ENCODE measurements around the gene ZNF160.

- TF ChIP-seq JUNB (CRISPR knock-in tag; conservative IDR thresholded peaks at IDR 0.05): no peak
- no peak for TF ChIP-seq ZNF274 (IDR thresholded peaks at IDR 0.05; ENCODE audit: borderline replicate concordance, low read depth, low read length)
- TF ChIP-seq NBN (IDR thresholded peaks at IDR 0.05; ENCODE audit: low read depth): no peak
- TF ChIP-seq, protein P1, sequence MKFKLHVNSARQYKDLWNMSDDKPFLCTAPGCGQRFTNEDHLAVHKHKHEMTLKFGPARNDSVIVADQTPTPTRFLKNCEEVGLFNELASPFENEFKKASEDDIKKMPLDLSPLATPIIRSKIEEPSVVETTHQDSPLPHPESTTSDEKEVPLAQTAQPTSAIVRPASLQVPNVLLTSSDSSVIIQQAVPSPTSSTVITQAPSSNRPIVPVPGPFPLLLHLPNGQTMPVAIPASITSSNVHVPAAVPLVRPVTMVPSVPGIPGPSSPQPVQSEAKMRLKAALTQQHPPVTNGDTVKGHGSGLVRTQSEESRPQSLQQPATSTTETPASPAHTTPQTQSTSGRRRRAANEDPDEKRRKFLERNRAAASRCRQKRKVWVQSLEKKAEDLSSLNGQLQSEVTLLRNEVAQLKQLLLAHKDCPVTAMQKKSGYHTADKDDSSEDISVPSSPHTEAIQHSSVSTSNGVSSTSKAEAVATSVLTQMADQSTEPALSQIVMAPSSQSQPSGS (CRISPR knock-in tag; IDR thresholded peaks at IDR 0.05): no peak
- TF ChIP-seq IRF9 (tag; IDR thresholded peaks at IDR 0.05): no peak
- no peak for TF ChIP-seq SNIP1 (IDR thresholded peaks at IDR 0.05; ENCODE audit: low read depth)
- TF ChIP-seq, protein P2, sequence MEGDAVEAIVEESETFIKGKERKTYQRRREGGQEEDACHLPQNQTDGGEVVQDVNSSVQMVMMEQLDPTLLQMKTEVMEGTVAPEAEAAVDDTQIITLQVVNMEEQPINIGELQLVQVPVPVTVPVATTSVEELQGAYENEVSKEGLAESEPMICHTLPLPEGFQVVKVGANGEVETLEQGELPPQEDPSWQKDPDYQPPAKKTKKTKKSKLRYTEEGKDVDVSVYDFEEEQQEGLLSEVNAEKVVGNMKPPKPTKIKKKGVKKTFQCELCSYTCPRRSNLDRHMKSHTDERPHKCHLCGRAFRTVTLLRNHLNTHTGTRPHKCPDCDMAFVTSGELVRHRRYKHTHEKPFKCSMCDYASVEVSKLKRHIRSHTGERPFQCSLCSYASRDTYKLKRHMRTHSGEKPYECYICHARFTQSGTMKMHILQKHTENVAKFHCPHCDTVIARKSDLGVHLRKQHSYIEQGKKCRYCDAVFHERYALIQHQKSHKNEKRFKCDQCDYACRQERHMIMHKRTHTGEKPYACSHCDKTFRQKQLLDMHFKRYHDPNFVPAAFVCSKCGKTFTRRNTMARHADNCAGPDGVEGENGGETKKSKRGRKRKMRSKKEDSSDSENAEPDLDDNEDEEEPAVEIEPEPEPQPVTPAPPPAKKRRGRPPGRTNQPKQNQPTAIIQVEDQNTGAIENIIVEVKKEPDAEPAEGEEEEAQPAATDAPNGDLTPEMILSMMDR (IDR thresholded peaks at IDR 0.05 in 2 of 3, conservative IDR thresholded peaks at IDR 0.05 in 1 of 3; ENCODE audit: insufficient read depth in 2 of 3, low read depth in 1 of 3, low read length in 3 of 3): no peak
- no peak for TF ChIP-seq MITF (IDR thresholded peaks at IDR 0.05)
- no peak for TF ChIP-seq SREBF2 (CRISPR knock-in tag; IDR thresholded peaks at IDR 0.05)
- TF ChIP-seq ZBTB5 (IDR thresholded peaks at IDR 0.05): no peak
- no peak for TF ChIP-seq JUND (IDR thresholded peaks at IDR 0.05; ENCODE audit: borderline replicate concordance, low read depth, low read length)
- TF ChIP-seq JUND (tag; IDR thresholded peaks at IDR 0.05; ENCODE audit: borderline replicate concordance, low read depth, low read length): no peak
- no peak for TF ChIP-seq ESRRA (IDR thresholded peaks at IDR 0.05; ENCODE audit: borderline replicate concordance, low read depth)
Observed at GRCh38 chr19:53132141-53132991, 29.1 kb upstream of the ZNF160 start, which contains the start of gene ZNF415.

All from K562 (cell line).